HG03378 (cell line): ENCODE data around the gene STYXL1.

ENCODE experiments used
- ATAC-seq: cut with Tn5 transposase; IDR thresholded peaks from one replicate; pipeline ENCODE4 v1.9.1; 2021; ENCODE audit warnings: mild to moderate bottlenecking, moderate library complexity; ENCODE audit not compliant: unreplicated experiment

STYXL1 gene

GRCh38 chr7:75960372-75960771 lies 87.4 kb downstream of the STYXL1 start:
- ATAC-seq: no peak

- ATAC-seq: no peak
Measured at GRCh38 chr7:75958802-75959543, 88.8 kb downstream of the STYXL1 start.

- ATAC-seq: no peak
Measured at GRCh38 chr7:75957021-75957736, 90.6 kb downstream of the STYXL1 start.

GRCh38 chr7:75955331-75955955 lies 92.4 kb downstream of the STYXL1 start:
- ATAC-seq: no peak

GRCh38 chr7:75953931-75954330 lies 93.9 kb downstream of the STYXL1 start:
- no peak for ATAC-seq

- ATAC-seq: no peak
Measured at GRCh38 chr7:75953431-75953830, 94.4 kb downstream of the STYXL1 start.

- no peak for ATAC-seq
Measured at GRCh38 chr7:75951506-75951905, 96.3 kb downstream of the STYXL1 start.

GRCh38 chr7:75950111-75950681 lies 97.6 kb downstream of the STYXL1 start:
- ATAC-seq: no peak

- ATAC-seq: no peak
Measured at GRCh38 chr7:75948179-75948578, 99.6 kb downstream of the STYXL1 start.
